ENCODE measurements around the gene NPPA. TPM values are rescaled to one million over a fixed set of nuclear protein-coding genes. Genes with fewer than 3 reads are reported as not detected.

Gene NPPA
- total RNA-seq, 1 experiment from 2014 or later, result not detected

DNA sequence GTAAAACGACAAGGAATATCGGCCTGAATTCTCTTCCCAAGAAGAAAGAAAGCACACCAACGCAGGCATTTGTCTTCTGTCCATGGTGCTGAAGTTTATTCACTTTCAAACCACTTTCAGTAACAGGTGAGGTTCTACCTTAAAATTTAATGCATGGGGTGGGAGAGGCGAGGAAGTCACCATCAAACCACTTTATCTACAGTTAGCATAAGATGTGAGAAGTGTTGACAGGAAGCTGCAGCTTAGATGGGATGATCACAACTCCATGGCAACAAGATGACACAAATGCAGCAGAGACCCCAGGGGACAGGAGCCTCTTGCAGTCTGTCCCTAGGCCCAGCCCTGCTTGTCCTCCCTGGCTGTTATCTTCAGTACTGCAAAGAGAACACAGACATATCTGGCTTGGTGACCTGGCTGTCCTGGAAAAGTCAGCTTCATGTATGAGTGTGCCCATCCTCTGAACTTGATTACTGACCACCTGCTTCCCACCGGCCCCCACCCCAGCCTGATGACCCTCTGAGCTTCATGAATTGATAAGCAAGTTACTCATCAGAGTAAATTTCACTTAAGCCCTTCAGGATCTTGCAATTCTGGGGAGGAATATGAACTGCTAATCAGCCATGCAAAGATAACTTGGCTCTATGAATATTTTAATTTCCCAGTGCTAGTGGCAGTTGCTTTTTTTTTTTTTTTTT, 1.8 kb downstream of the NPPA start:
- no peak overlapping the region for H4K8ac ChIP-seq (replicated peaks; ENCODE audit: insufficient read length, low read depth, low read length)
- no peak overlapping the region for H3K27ac ChIP-seq (ENCODE audit: insufficient read length, low read depth, low read length)
- DNase-seq, result no peak
- no peak overlapping the region for H3K23ac ChIP-seq (ENCODE audit: insufficient read length, low read depth, low read length)
- no peak overlapping the region for H3K9ac ChIP-seq (ENCODE audit: extremely low read depth, insufficient read length, low read length)
- H3K4me1 ChIP-seq (ENCODE audit: insufficient read depth, low read length), result no peaks in the 10 kb centered on the region
- no peaks in the 10 kb centered on the region for H4K20me1 ChIP-seq (ENCODE audit: control insufficient read depth, insufficient read depth, insufficient read length)
- no peak overlapping the region for H3K4me2 ChIP-seq (ENCODE audit: insufficient read depth, insufficient read length, low read length)
- no peaks in the 10 kb centered on the region for H3K4me1 Mint-ChIP-seq
- no peak overlapping the region for H2BK12ac ChIP-seq (ENCODE audit: insufficient read length, low read depth, low read length)
- no peaks in the 10 kb centered on the region for H3K27me3 ChIP-seq (ENCODE audit: insufficient read depth, low read length)
- H3K79me1 ChIP-seq (ENCODE audit: insufficient read depth, low read depth, low read length, poor library complexity, severe bottlenecking), result no peaks in the 10 kb centered on the region
- H3K9me3 Mint-ChIP-seq, result no peaks in the 10 kb centered on the region; a peak in 1 of 5 replicates
- H2AFZ ChIP-seq (ENCODE audit: low read length), result no peak overlapping the region
- no peak overlapping the region for H3K4me3 Mint-ChIP-seq
- H3K23me2 ChIP-seq (ENCODE audit: insufficient read length, low read depth, low read length, poor library complexity, severe bottlenecking), result no peaks in the 10 kb centered on the region
- no peak overlapping the region for H3K18ac ChIP-seq (ENCODE audit: insufficient read length, low read depth, low read length)
- peaks cover 11 to 56% (median 42%) of the 10 kb centered on the region in 3 experiments; a peak in 6 of 7 replicates for H3K36me3 Mint-ChIP-seq (ENCODE audit: insufficient read depth in 1 of 3, low read depth in 3 of 3)
- H3K14ac ChIP-seq (ENCODE audit: insufficient read depth, low read length), result no peak overlapping the region
- H4K5ac ChIP-seq (ENCODE audit: insufficient read length, low read depth, low read length), result no peak overlapping the region
- H3K27me3 Mint-ChIP-seq (ENCODE audit: low read depth), result peaks cover 5% of the 10 kb centered on the region; the same call in 1 of the 2 replicates
- no CpG with 5 or more reads among the region's 5 CpGs for WGBS (ENCODE audit: extremely low coverage, insufficient read length, low lambda C conversion rate)
- no peak overlapping the region for H2BK20ac ChIP-seq (ENCODE audit: low read depth, low read length, poor library complexity, severe bottlenecking)
- no peak overlapping the region for H2BK5ac ChIP-seq (ENCODE audit: insufficient read length, low read length)
- TF ChIP-seq, protein P1, sequence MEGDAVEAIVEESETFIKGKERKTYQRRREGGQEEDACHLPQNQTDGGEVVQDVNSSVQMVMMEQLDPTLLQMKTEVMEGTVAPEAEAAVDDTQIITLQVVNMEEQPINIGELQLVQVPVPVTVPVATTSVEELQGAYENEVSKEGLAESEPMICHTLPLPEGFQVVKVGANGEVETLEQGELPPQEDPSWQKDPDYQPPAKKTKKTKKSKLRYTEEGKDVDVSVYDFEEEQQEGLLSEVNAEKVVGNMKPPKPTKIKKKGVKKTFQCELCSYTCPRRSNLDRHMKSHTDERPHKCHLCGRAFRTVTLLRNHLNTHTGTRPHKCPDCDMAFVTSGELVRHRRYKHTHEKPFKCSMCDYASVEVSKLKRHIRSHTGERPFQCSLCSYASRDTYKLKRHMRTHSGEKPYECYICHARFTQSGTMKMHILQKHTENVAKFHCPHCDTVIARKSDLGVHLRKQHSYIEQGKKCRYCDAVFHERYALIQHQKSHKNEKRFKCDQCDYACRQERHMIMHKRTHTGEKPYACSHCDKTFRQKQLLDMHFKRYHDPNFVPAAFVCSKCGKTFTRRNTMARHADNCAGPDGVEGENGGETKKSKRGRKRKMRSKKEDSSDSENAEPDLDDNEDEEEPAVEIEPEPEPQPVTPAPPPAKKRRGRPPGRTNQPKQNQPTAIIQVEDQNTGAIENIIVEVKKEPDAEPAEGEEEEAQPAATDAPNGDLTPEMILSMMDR (conservative IDR thresholded peaks at IDR 0.05), result no peak
- H2BK120ac ChIP-seq (ENCODE audit: low read depth, low read length, poor library complexity, severe bottlenecking), result no peak overlapping the region
- no peak overlapping the region for H3K27ac Mint-ChIP-seq
- no peaks in the 10 kb centered on the region for H3K79me2 ChIP-seq (ENCODE audit: insufficient read depth, low read length)
- H3T11ph ChIP-seq (ENCODE audit: low read length), result no peak overlapping the region
- H3K4ac ChIP-seq (ENCODE audit: low read depth, low read length), result no peak overlapping the region
- no peak overlapping the region for H2AK5ac ChIP-seq (ENCODE audit: insufficient read length, low read length)
- no peak overlapping the region for H3K56ac ChIP-seq (ENCODE audit: insufficient read length, low read depth, low read length)
- H4K91ac ChIP-seq (ENCODE audit: insufficient read length, low read depth, low read length), result no peak overlapping the region
- no peaks in the 10 kb centered on the region for H3K9me3 ChIP-seq (ENCODE audit: control insufficient read depth, low read depth, low read length)
- no peak overlapping the region for H2BK15ac ChIP-seq (ENCODE audit: low read depth, low read length)

All from H9 (cell line).